ENCODE results near the gene GALNT8. TPM values are rescaled to one million over a fixed set of nuclear protein-coding genes. Genes with fewer than 3 reads are reported as not detected.

GALNT8 gene
- total and polyA plus RNA-seq, 2 donors (not counting 1 experiment from before 2014, with no cell fraction given), result 0.30 to 1.3 TPM

DNA sequence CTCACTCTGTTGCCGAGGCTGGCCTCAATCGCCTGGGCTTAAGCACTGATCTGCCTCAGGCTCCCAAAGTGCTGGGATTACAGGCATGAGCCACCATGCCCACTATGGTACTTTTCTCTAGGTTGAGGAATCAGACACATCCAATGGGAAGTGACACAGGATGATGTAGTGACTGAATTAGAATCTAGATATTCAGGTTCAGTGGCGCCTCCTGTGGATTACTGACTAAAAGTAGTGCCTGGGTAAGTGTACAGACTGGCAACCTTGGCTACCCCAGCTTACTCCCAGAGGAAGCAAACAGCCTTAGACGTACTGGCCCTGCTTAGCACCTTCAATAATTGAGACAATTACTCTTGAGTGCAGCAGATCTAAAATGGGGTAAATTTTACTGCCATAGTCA, 22.8 kb downstream of the GALNT8 start:
- H3K4me3 Mint-ChIP-seq, result no peak overlapping the region
- Histone ChIP-seq H3K4me3 (ENCODE audit: control extremely low read depth in 1 of 5, extremely low read depth in 1 of 5, insufficient read depth in 1 of 5, low read depth in 2 of 5, low read length in 4 of 5) (no peak overlapping the region), H4K20me1 (ENCODE audit: control insufficient read depth, insufficient read depth, low read length, poor library complexity, severe bottlenecking) (no peaks in the 10 kb centered on the region), H2AFZ (ENCODE audit: insufficient read depth, low read depth, low read length, poor library complexity, severe bottlenecking) (no peak overlapping the region), H3K79me2 (ENCODE audit: control insufficient read depth, insufficient read depth, low read length) (no peaks in the 10 kb centered on the region), H3K27ac (ENCODE audit: low read length in 2 of 2) (no peak overlapping the region), H3K4me2 (replicated peaks; ENCODE audit: low read depth, low read length, poor library complexity, severe bottlenecking) (no peak overlapping the region), H3K9ac (ENCODE audit: low read length) (no peak overlapping the region), H3K9me3 (ENCODE audit: control extremely low read depth in 1 of 3, control insufficient read depth in 2 of 3, insufficient read depth in 1 of 3, low read length in 2 of 3) (no peaks in the 10 kb centered on the region), H3K36me3 (replicated peaks in 1 of 2; ENCODE audit: control extremely low read depth in 1 of 2, control insufficient read depth in 1 of 2, extremely low read depth in 1 of 2, insufficient read depth in 2 of 2, low read length in 1 of 2) (no peaks in the 10 kb centered on the region), H3K4me1 (ENCODE audit: control insufficient read depth in 2 of 2, insufficient read depth in 2 of 2, low read length in 2 of 2) (no peaks in the 10 kb centered on the region), H3K27me3 (replicated peaks in 1 of 4; ENCODE audit: control extremely low read depth in 1 of 4, control insufficient read depth in 3 of 4, insufficient read depth in 4 of 4, low read length in 3 of 4) (peaks cover 0 to 2% (median 0%) of the 10 kb centered on the region in 4 experiments)
- DNase-seq, result no peak
- ChIA-PET CTCF (interaction anchor here (1.7 kb wide), 1 partner anchor 16 kb away, joined by 4 read pairs; no protein-coding TSS in a partner anchor), POLR2A (no interaction called here)
- WGBS (ENCODE audit: insufficient coverage), result 95% methylated on average over 2 of the region's 4 CpGs
- no peak for ATAC-seq (ENCODE audit: low read depth)
- H3K9me3 Mint-ChIP-seq (ENCODE audit: insufficient read depth), result peaks cover 1% of the 10 kb centered on the region
- H3K27me3 Mint-ChIP-seq, result peaks cover 36% of the 10 kb centered on the region
- no peaks in the 10 kb centered on the region for H3K4me1 Mint-ChIP-seq
- TF ChIP-seq EZH2 (IDR thresholded peaks at IDR 0.05; ENCODE audit: borderline replicate concordance, insufficient read depth, low read depth, low read length, poor library complexity, severe bottlenecking), result no peak
- TF ChIP-seq, protein P1, sequence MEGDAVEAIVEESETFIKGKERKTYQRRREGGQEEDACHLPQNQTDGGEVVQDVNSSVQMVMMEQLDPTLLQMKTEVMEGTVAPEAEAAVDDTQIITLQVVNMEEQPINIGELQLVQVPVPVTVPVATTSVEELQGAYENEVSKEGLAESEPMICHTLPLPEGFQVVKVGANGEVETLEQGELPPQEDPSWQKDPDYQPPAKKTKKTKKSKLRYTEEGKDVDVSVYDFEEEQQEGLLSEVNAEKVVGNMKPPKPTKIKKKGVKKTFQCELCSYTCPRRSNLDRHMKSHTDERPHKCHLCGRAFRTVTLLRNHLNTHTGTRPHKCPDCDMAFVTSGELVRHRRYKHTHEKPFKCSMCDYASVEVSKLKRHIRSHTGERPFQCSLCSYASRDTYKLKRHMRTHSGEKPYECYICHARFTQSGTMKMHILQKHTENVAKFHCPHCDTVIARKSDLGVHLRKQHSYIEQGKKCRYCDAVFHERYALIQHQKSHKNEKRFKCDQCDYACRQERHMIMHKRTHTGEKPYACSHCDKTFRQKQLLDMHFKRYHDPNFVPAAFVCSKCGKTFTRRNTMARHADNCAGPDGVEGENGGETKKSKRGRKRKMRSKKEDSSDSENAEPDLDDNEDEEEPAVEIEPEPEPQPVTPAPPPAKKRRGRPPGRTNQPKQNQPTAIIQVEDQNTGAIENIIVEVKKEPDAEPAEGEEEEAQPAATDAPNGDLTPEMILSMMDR (IDR thresholded peaks at IDR 0.05), result no peak
- intact Hi-C loops (cut with micrococcal nuclease), result no loop called here
- no peak overlapping the region for H3K27ac Mint-ChIP-seq

DNA sequence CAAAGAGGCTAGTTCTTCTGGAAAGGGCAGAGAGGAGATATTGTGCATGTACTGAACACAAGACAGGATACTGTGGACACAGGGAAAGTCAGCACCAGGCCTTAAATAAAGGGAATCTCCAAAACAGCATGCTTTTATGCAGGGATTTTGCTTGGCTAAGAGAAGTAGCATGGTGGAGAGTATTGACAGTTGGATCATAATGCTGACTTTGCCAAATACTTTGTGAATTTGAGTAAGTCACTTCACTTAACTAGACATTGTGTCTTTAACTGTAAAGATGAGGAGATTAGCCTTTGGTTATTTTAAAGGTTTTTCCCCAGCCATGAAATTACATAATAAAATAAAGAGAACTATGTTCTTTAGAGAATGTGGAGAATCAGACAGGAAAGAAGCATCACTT, 24.5 kb downstream of the GALNT8 start:
- Mint-ChIP-seq H3K27me3 (peaks cover 32% of the 10 kb centered on the region), H3K27ac (no peak overlapping the region), H3K9me3 (ENCODE audit: insufficient read depth) (peaks cover 1% of the 10 kb centered on the region), H3K4me3 (no peak overlapping the region), H3K4me1 (no peaks in the 10 kb centered on the region)
- ATAC-seq (ENCODE audit: low read depth) (no peak), DNase-seq (no peak)
- Histone ChIP-seq H3K9ac (ENCODE audit: low read length) (no peak overlapping the region), H3K27me3 (replicated peaks in 1 of 4; ENCODE audit: control extremely low read depth in 1 of 4, control insufficient read depth in 3 of 4, insufficient read depth in 4 of 4, low read length in 3 of 4) (peaks cover 0 to 2% (median 0%) of the 10 kb centered on the region in 4 experiments), H3K36me3 (replicated peaks in 1 of 2; ENCODE audit: control extremely low read depth in 1 of 2, control insufficient read depth in 1 of 2, extremely low read depth in 1 of 2, insufficient read depth in 2 of 2, low read length in 1 of 2) (no peaks in the 10 kb centered on the region), H3K9me3 (ENCODE audit: control extremely low read depth in 1 of 3, control insufficient read depth in 2 of 3, insufficient read depth in 1 of 3, low read length in 2 of 3) (peaks cover 0 to 2% (median 0%) of the 10 kb centered on the region in 3 donors), H3K4me2 (replicated peaks; ENCODE audit: low read depth, low read length, poor library complexity, severe bottlenecking) (no peak overlapping the region), H2AFZ (ENCODE audit: insufficient read depth, low read depth, low read length, poor library complexity, severe bottlenecking) (no peak overlapping the region), H3K27ac (ENCODE audit: low read length in 2 of 2) (no peak overlapping the region), H4K20me1 (ENCODE audit: control insufficient read depth, insufficient read depth, low read length, poor library complexity, severe bottlenecking) (no peaks in the 10 kb centered on the region), H3K4me1 (ENCODE audit: control insufficient read depth in 2 of 2, insufficient read depth in 2 of 2, low read length in 2 of 2) (no peaks in the 10 kb centered on the region), H3K4me3 (ENCODE audit: control extremely low read depth in 1 of 5, extremely low read depth in 1 of 5, insufficient read depth in 1 of 5, low read depth in 2 of 5, low read length in 4 of 5) (no peak overlapping the region), H3K79me2 (ENCODE audit: control insufficient read depth, insufficient read depth, low read length) (no peaks in the 10 kb centered on the region)
- CTCF ChIA-PET, result no interaction called here
- POLR2A ChIA-PET, result no interaction called here
- TF ChIP-seq, protein P1 (IDR thresholded peaks at IDR 0.05), result no peak
- no peak for TF ChIP-seq EZH2 (IDR thresholded peaks at IDR 0.05; ENCODE audit: borderline replicate concordance, insufficient read depth, low read depth, low read length, poor library complexity, severe bottlenecking)
- intact Hi-C loops (cut with micrococcal nuclease), result no loop called here

Data from B cell (primary cell).